Activated B cell treated with CpG ODN at 0.5 μM for 24 hours (primary cell): ENCODE results near the gene TSNAXIP1. TPM values are rescaled to one million over a fixed set of nuclear protein-coding genes. Genes with fewer than 3 reads are reported as not detected.

Experiments used
- ATAC-seq: fragments of 200-7000 bp; cut with Tn5 transposase; one replicate; pipeline ENCODE4 v1.10.0; 2021; ENCODE audit warnings: low read depth, mild to moderate bottlenecking, moderate library complexity
- CTCF ChIA-PET: fragments of 350-600 bp; sonication (Branson Sonifier 250); formaldehyde crosslinking; loops from one replicate; lab custom pipeline; 2021; ENCODE audit warnings: antibody characterized with exemption; lab: Charles Lee
- POLR2A ChIA-PET: fragments of 350-600 bp; sonication (Branson Sonifier 250); formaldehyde crosslinking; loops from one replicate; lab custom pipeline; 2021; ENCODE audit warnings: antibody characterized with exemption; lab: Charles Lee
- DNase-seq: peaks from one replicate; pipeline ENCODE4 v3.0.0; 2022
- H3K27ac Mint-ChIP-seq: one replicate; pipeline ENCODE4 v1.8.0; 2020; ENCODE audit warnings: mixed read lengths
- H3K27me3 Mint-ChIP-seq: one replicate; pipeline ENCODE4 v1.8.0; 2021; ENCODE audit warnings: mixed read lengths
- H3K36me3 Mint-ChIP-seq: one replicate; pipeline ENCODE4 v1.8.0; 2021; ENCODE audit warnings: low read depth, mixed read lengths
- H3K4me1 Mint-ChIP-seq: one replicate; pipeline ENCODE4 v1.8.0; 2021; ENCODE audit warnings: mixed read lengths
- H3K4me3 Mint-ChIP-seq: one replicate; pipeline ENCODE4 v1.8.0; 2020; ENCODE audit warnings: mild to moderate bottlenecking, mixed read lengths
- H3K9me3 Mint-ChIP-seq: one replicate; pipeline ENCODE4 v1.8.0; 2020; ENCODE audit warnings: mixed read lengths
- CTCF ChIP-seq: fragments of 200-600 bp; IDR thresholded peaks from one replicate; pipeline ENCODE4 v1.8.0; 2022; ENCODE audit warnings: antibody characterized with exemption, mild to moderate bottlenecking
- intact Hi-C: fragments of 100-400 bp; cut with micrococcal nuclease; formaldehyde crosslinking; loops from one replicate; pipeline ENCODE4 v1.15.1; 2024
- total RNA-seq: library from RNA; stranded (reverse); gene quantifications from 2 replicates; pipeline ENCODE4 v1.2.3, GENCODE V29; 2022

Gene TSNAXIP1
- total RNA-seq, 1 donor from 2014 or later = 1.9 TPM

DNA sequence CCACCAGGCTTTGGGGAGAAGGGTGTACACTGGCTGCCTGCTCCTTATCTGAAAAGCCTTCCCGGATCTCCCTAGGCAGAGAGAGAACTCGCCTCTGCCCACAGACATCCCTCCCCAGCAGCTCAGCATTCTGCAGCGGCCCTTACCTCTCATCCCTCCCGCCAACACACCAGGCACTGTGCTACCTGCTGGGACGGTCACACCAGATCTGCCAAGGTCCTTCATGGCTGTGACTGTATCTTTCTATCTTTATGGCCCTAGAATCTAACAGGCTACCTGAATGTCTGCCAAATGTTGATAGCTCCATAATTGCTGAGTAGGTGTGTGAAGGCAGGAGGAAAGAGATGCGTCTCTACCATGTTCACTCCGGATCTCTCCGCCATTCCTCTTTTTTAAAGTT, 7.9 kb downstream of the TSNAXIP1 start:
- CTCF ChIA-PET = interaction anchor here (1.4 to 3.0 kb wide), 2 partner anchors 51 to 226 kb away, joined by 3 to 20 read pairs; no protein-coding TSS in a partner anchor
- Mint-ChIP-seq H3K27me3 (no peaks in the 10 kb centered on the region), H3K4me1 (peaks cover 6% of the 10 kb centered on the region), H3K27ac (no peak overlapping the region), H3K9me3 (no peaks in the 10 kb centered on the region), H3K4me3 (no peak overlapping the region), H3K36me3 (no peaks in the 10 kb centered on the region)
- DNase-seq = no peak
- POLR2A ChIA-PET = no interaction called here
- TF ChIP-seq CTCF = no peak
- intact Hi-C loops = no loop called here
- ATAC-seq = no peak

- ChIA-PET CTCF (no interaction called here), POLR2A (interaction anchor here (0.6 kb wide), 1 partner anchor 8 kb away, joined by 3 read pairs; no protein-coding TSS in a partner anchor)
- H3K9me3 Mint-ChIP-seq = no peaks in the 10 kb centered on the region
- H3K4me3 Mint-ChIP-seq = no peak overlapping the region
- intact Hi-C loops = no loop called here
- H3K36me3 Mint-ChIP-seq = no peaks in the 10 kb centered on the region
- H3K4me1 Mint-ChIP-seq = peaks cover 6% of the 10 kb centered on the region
- H3K27ac Mint-ChIP-seq = no peak overlapping the region
- DNase-seq (no peak), ATAC-seq (no peak)
- no peak for TF ChIP-seq CTCF
- no peaks in the 10 kb centered on the region for H3K27me3 Mint-ChIP-seq
These were observed 14.0 kb downstream of the TSNAXIP1 start for GRCh38 chr16:67820608-67821259.

GRCh38 chr16:67822511-67822910, 15.8 kb downstream of the TSNAXIP1 start:
- H3K27me3 Mint-ChIP-seq = no peaks in the 10 kb centered on the region
- ChIA-PET CTCF (no interaction called here), POLR2A (no interaction called here)
- no peak overlapping the region for H3K27ac Mint-ChIP-seq
- no peaks in the 10 kb centered on the region for H3K4me1 Mint-ChIP-seq
- no peak for DNase-seq
- no peak overlapping the region for H3K4me3 Mint-ChIP-seq
- intact Hi-C loops = no loop called here
- no peak for TF ChIP-seq CTCF
- peaks cover 4% of the 10 kb centered on the region for H3K36me3 Mint-ChIP-seq
- H3K9me3 Mint-ChIP-seq = no peaks in the 10 kb centered on the region
- ATAC-seq = no peak

- TF ChIP-seq CTCF = no peak
- H3K27me3 Mint-ChIP-seq = no peaks in the 10 kb centered on the region
- no peak overlapping the region for H3K27ac Mint-ChIP-seq
- H3K9me3 Mint-ChIP-seq = no peaks in the 10 kb centered on the region
- H3K36me3 Mint-ChIP-seq = peaks cover 22% of the 10 kb centered on the region
- ChIA-PET CTCF (no interaction called here), POLR2A (no interaction called here)
- ATAC-seq (no peak), DNase-seq (no peak)
- H3K4me1 Mint-ChIP-seq = no peaks in the 10 kb centered on the region
- intact Hi-C loops = no loop called here
- H3K4me3 Mint-ChIP-seq = no peak overlapping the region
These were observed 18.4 kb downstream of the TSNAXIP1 start for GRCh38 chr16:67825119-67825518.

- Mint-ChIP-seq H3K9me3 (no peaks in the 10 kb centered on the region), H3K36me3 (peaks cover 29% of the 10 kb centered on the region), H3K4me3 (no peak overlapping the region), H3K27me3 (no peaks in the 10 kb centered on the region), H3K27ac (no peak overlapping the region), H3K4me1 (no peaks in the 10 kb centered on the region)
- ATAC-seq = no peak
- DNase-seq = no peak
- intact Hi-C loops = no loop called here
- CTCF ChIA-PET = no interaction called here
- TF ChIP-seq CTCF = no peak
- POLR2A ChIA-PET = interaction anchor here (0.6 kb wide), 1 partner anchor 232 kb away, joined by 11 read pairs; no protein-coding TSS in a partner anchor
These were observed 19.2 kb downstream of the TSNAXIP1 start for GRCh38 chr16:67825906-67826305.
